H9 (cell line): ENCODE data around the gene RNF208. TPM values are rescaled to one million over a fixed set of nuclear protein-coding genes. Genes with fewer than 3 reads are reported as not detected.

Experiments
- DNase-seq: peaks from one replicate; pipeline ENCODE4 v3.0.0-alpha.2; 2017
- H2AFZ ChIP-seq: one replicate; pipeline ENCODE4 v1.6.1; 2013; ENCODE audit warnings: mild to moderate bottlenecking, low read length, control low read depth, moderate library complexity
- H2AK5ac ChIP-seq: 2 replicates; pipeline ENCODE4 v1.6.1; 2013; ENCODE audit warnings: low read length, control low read depth, mixed read lengths; ENCODE audit not compliant: insufficient read length
- H2BK120ac ChIP-seq: one replicate; pipeline ENCODE4 v1.6.1; 2013; ENCODE audit warnings: low read depth, mild to moderate bottlenecking, low read length, control low read depth, inconsistent platforms; ENCODE audit not compliant: poor library complexity, severe bottlenecking
- H2BK12ac ChIP-seq: 2 replicates; pipeline ENCODE4 v1.6.1; 2013; ENCODE audit warnings: low read length, control low read depth, mixed read lengths, low read depth; ENCODE audit not compliant: insufficient read length
- H2BK15ac ChIP-seq: 2 replicates; pipeline ENCODE4 v1.6.1; 2013; ENCODE audit warnings: low read depth, low read length, control low read depth
- H2BK20ac ChIP-seq: one replicate; pipeline ENCODE4 v1.6.1; 2013; ENCODE audit warnings: low read depth, mild to moderate bottlenecking, low read length, control low read depth, inconsistent platforms; ENCODE audit not compliant: poor library complexity, severe bottlenecking
- H2BK5ac ChIP-seq: 2 replicates; pipeline ENCODE4 v1.6.1; 2013; ENCODE audit warnings: low read length, control low read depth, mixed read lengths; ENCODE audit not compliant: insufficient read length
- H3K14ac ChIP-seq: 2 replicates; pipeline ENCODE4 v1.6.1; 2013; ENCODE audit warnings: low read length, control low read depth; ENCODE audit not compliant: insufficient read depth
- H3K18ac ChIP-seq: 2 replicates; pipeline ENCODE4 v1.6.1; 2013; ENCODE audit warnings: low read depth, mild to moderate bottlenecking, mixed read lengths, low read length, control low read depth; ENCODE audit not compliant: insufficient read length
- H3K23ac ChIP-seq: 2 replicates; pipeline ENCODE4 v1.6.1; 2013; ENCODE audit warnings: low read length, control low read depth, mixed read lengths, low read depth; ENCODE audit not compliant: insufficient read length
- H3K23me2 ChIP-seq: 2 replicates; pipeline ENCODE4 v1.6.1; 2013; ENCODE audit warnings: low read depth, mild to moderate bottlenecking, mixed read lengths, low read length, control low read depth; ENCODE audit not compliant: insufficient read length, poor library complexity, severe bottlenecking
- H3K27ac ChIP-seq: 2 replicates; pipeline ENCODE4 v1.5.1; 2013; ENCODE audit warnings: low read length, control low read depth, mixed read lengths, low read depth; ENCODE audit not compliant: insufficient read length
- H3K27me3 ChIP-seq: 2 replicates; pipeline ENCODE4 v1.6.1; 2013; ENCODE audit warnings: low read length, control low read depth, inconsistent platforms; ENCODE audit not compliant: insufficient read depth
- H3K4ac ChIP-seq: 2 replicates; pipeline ENCODE4 v1.6.1; 2013; ENCODE audit warnings: low read depth, mild to moderate bottlenecking, control low read depth, inconsistent platforms, low read length, moderate library complexity
- H3K4me1 ChIP-seq: 2 replicates; pipeline ENCODE4 v1.6.1; 2013; ENCODE audit warnings: low read length, control low read depth, inconsistent platforms; ENCODE audit not compliant: insufficient read depth
- H3K4me2 ChIP-seq: 2 replicates; pipeline ENCODE4 v1.6.1; 2013; ENCODE audit warnings: low read length, control low read depth, mixed read lengths; ENCODE audit not compliant: insufficient read length, insufficient read depth
- H3K56ac ChIP-seq: 2 replicates; pipeline ENCODE4 v1.6.1; 2013; ENCODE audit warnings: low read depth, mild to moderate bottlenecking, mixed read lengths, low read length, control low read depth; ENCODE audit not compliant: insufficient read length
- H3K79me1 ChIP-seq: 2 replicates; pipeline ENCODE4 v1.6.1; 2013; ENCODE audit warnings: low read depth, mild to moderate bottlenecking, moderate library complexity, low read length, control low read depth, inconsistent platforms; ENCODE audit not compliant: insufficient read depth, poor library complexity, severe bottlenecking
- H3K79me2 ChIP-seq: 2 replicates; pipeline ENCODE4 v1.6.1; 2013; ENCODE audit warnings: low read length, control low read depth, inconsistent platforms; ENCODE audit not compliant: insufficient read depth
- H3K9ac ChIP-seq: 2 replicates; pipeline ENCODE4 v1.6.1; 2013; ENCODE audit warnings: low read length, control low read depth, mixed read lengths; ENCODE audit not compliant: insufficient read length; ENCODE audit errors: extremely low read depth
- H3K9me3 ChIP-seq: one replicate; pipeline ENCODE4 v1.6.1; 2013; ENCODE audit warnings: low read depth, low read length, inconsistent platforms; ENCODE audit not compliant: control insufficient read depth
- H3T11ph ChIP-seq: one replicate; pipeline ENCODE4 v1.6.1; 2013; ENCODE audit warnings: mild to moderate bottlenecking, low read length, control low read depth, inconsistent platforms
- H4K20me1 ChIP-seq: one replicate; pipeline ENCODE4 v1.6.1; 2013; ENCODE audit not compliant: control insufficient read depth, insufficient read length, insufficient read depth
- H4K5ac ChIP-seq: 2 replicates; pipeline ENCODE4 v1.6.1; 2013; ENCODE audit warnings: low read depth, mild to moderate bottlenecking, mixed read lengths, low read length, control low read depth; ENCODE audit not compliant: insufficient read length
- H4K8ac ChIP-seq: replicated peaks from 2 replicates; pipeline ENCODE4 v1.6.1; 2013; ENCODE audit warnings: low read length, control low read depth, mixed read lengths, low read depth; ENCODE audit not compliant: insufficient read length
- H4K91ac ChIP-seq: 2 replicates; pipeline ENCODE4 v1.6.1; 2013; ENCODE audit warnings: low read depth, mild to moderate bottlenecking, moderate library complexity, mixed read lengths, low read length, control low read depth; ENCODE audit not compliant: insufficient read length
- H3K27ac Mint-ChIP-seq, 3 experiments: 2 replicates in 2 of 3; 3 replicates in 1 of 3; pipeline ENCODE4 v1.8.0; 2020 to 2021; ENCODE audit warnings: mixed read lengths in 3 of 3, mild to moderate bottlenecking in 1 of 3, moderate library complexity in 1 of 3
- H3K27me3 Mint-ChIP-seq: 2 replicates; pipeline ENCODE4 v1.8.0; 2021; ENCODE audit warnings: low read depth, mild to moderate bottlenecking, moderate library complexity, mixed read lengths
- H3K36me3 Mint-ChIP-seq, 3 experiments: 2 replicates in 2 of 3; 3 replicates in 1 of 3; pipeline ENCODE4 v1.8.0; 2020 to 2021; ENCODE audit warnings: low read depth in 3 of 3, mixed read lengths in 3 of 3; ENCODE audit not compliant: insufficient read depth in 1 of 3
- H3K4me1 Mint-ChIP-seq, 2 experiments: 2 replicates each; pipeline ENCODE4 v1.8.0; 2020; ENCODE audit warnings: mixed read lengths in 2 of 2
- H3K4me3 Mint-ChIP-seq, 2 experiments: 2 replicates in 1 of 2; 3 replicates in 1 of 2; pipeline ENCODE4 v1.8.0; 2020 to 2021; ENCODE audit warnings: mild to moderate bottlenecking in 2 of 2, mixed read lengths in 2 of 2, moderate library complexity in 1 of 2
- H3K9me3 Mint-ChIP-seq, 2 experiments: 2 replicates in 1 of 2; 3 replicates in 1 of 2; pipeline ENCODE4 v1.8.0; 2020; ENCODE audit warnings: mild to moderate bottlenecking in 2 of 2, mixed read lengths in 2 of 2, moderate library complexity in 1 of 2
- WGBS: extraction: QIAGEN DNeasy Blood & Tissue Kit; methylation state at CpG from one replicate; pipeline ENCODE4 v1.1.7; 2013; ENCODE audit warnings: missing lambda C conversion rate, low lambda C conversion rate, mixed read lengths; ENCODE audit not compliant: insufficient read length; ENCODE audit errors: extremely low coverage; 5-methylcytosine and 5-hydroxymethylcytosine counted together
- total RNA-seq: library from RNA; stranded (reverse); gene quantifications from 2 replicates; pipeline ENCODE4 v1.2.1, GENCODE V29; 2021
- TF ChIP-seq, protein P1 (sequence below): fragments of 200-600 bp; sonication (generic); conservative IDR thresholded peaks from 3 replicates; pipeline ENCODE4 v1.8.0; 2021; ENCODE audit warnings: antibody characterized with exemption, mild to moderate bottlenecking

Gene RNF208
- total RNA-seq, 1 experiment from 2014 or later, result 7.7 TPM

DNA sequence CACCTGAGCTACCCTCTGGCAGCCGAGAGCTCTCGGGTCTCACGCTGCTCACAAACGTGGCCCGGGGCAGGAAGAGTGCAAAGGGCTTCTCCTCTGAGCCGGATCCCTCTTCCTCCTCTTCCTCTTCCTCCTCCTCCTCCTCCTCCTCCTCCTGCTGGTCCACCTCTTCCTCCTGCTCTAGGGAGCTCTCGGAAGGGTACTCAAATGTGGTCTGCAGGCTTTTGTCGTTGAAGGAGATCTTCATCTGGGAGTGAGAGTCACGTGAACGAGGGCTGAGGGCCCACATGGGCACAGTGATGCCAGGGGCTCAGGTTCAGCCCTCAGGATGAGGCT lies 29.6 kb downstream of the RNF208 start:
- Mint-ChIP-seq H3K27ac (no peak overlapping the region), H3K9me3 (no peaks in the 10 kb centered on the region), H3K27me3 (no peaks in the 10 kb centered on the region), H3K36me3 (peaks cover 7 to 18% (median 14%) of the 10 kb centered on the region in 3 experiments; a peak in 5 of 7 replicates), H3K4me1 (peaks cover 16 to 21% of the 10 kb centered on the region in 2 experiments), H3K4me3 (no peak overlapping the region; a peak in 1 of 5 replicates)
- Histone ChIP-seq H2BK20ac (no peak overlapping the region), H3K9ac (no peak overlapping the region), H2AK5ac (no peak overlapping the region), H3K4me1 (peaks cover 5% of the 10 kb centered on the region; the same call in 1 of the 2 replicates), H3K4ac (no peak overlapping the region), H3K4me2 (no peak overlapping the region), H3K79me2 (peaks cover 5% of the 10 kb centered on the region; the same call in 1 of the 2 replicates), H3T11ph (no peak overlapping the region), H4K5ac (no peak overlapping the region), H3K23ac (no peak overlapping the region), H4K20me1 (no peaks in the 10 kb centered on the region), H3K23me2 (peaks cover 13% of the 10 kb centered on the region), H2BK12ac (no peak overlapping the region), H4K8ac (no peak overlapping the region), H2BK120ac (no peak overlapping the region), H3K9me3 (no peaks in the 10 kb centered on the region), H3K27me3 (no peaks in the 10 kb centered on the region), H3K27ac (no peak overlapping the region), H3K56ac (no peak overlapping the region), H2AFZ (no peak overlapping the region), H3K14ac (no peak overlapping the region; the same call in 1 of the 2 replicates), H3K79me1 (peaks cover 5% of the 10 kb centered on the region), H2BK15ac (no peak overlapping the region), H4K91ac (no peak overlapping the region), H2BK5ac (no peak overlapping the region), H3K18ac (no peak overlapping the region)
- TF ChIP-seq, protein P1, sequence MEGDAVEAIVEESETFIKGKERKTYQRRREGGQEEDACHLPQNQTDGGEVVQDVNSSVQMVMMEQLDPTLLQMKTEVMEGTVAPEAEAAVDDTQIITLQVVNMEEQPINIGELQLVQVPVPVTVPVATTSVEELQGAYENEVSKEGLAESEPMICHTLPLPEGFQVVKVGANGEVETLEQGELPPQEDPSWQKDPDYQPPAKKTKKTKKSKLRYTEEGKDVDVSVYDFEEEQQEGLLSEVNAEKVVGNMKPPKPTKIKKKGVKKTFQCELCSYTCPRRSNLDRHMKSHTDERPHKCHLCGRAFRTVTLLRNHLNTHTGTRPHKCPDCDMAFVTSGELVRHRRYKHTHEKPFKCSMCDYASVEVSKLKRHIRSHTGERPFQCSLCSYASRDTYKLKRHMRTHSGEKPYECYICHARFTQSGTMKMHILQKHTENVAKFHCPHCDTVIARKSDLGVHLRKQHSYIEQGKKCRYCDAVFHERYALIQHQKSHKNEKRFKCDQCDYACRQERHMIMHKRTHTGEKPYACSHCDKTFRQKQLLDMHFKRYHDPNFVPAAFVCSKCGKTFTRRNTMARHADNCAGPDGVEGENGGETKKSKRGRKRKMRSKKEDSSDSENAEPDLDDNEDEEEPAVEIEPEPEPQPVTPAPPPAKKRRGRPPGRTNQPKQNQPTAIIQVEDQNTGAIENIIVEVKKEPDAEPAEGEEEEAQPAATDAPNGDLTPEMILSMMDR, result no peak
- no CpG with 5 or more reads among the region's 10 CpGs for WGBS
- DNase-seq, result no peak
